ENCODE measurements around the gene CDC42.

The CDC42 gene

DNA sequence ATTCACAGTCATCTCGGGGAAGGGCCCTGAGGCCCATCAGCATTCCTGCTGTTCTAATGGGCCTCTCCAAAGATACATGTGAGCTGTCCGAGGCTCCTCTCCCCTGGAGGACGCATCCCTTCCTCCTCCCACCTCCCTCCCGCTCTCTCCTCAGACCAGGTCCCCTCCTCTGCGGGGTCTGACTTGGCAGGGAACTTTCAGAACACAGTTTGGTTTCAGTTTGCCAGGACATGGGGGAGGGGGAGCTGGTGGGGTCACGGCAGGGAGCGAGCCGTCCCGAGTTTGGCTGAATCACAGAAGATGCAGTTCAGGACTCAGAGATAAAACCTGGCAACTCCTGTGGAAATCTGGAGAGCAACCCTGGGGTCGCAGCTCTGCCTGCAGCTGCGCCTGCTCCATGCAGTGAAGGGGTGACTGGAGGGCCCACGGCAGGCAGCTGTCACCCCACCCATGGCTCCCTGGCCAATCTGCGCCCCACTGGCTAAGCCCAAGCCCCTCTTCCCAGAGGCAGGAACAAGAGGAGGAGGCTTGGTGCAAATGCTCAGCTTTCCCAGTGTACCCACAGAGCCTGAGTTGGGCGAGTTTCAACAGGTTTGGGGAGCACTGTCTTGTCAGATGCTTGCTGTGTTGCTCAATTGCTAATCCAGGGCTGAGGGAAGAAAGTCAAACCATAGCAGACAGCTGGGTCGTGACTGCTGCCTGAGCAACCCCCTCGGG, 84.7 kb downstream of the CDC42 start:
- ATAC-seq (no peak), DNase-seq (no peak)
- H3K27ac Mint-ChIP-seq: no peak overlapping the region
- H3K4me3 Mint-ChIP-seq: no peak overlapping the region
- peaks cover 54% of the 10 kb centered on the region for H3K27me3 Mint-ChIP-seq
- peaks cover 11% of the 10 kb centered on the region for H3K4me1 Mint-ChIP-seq
- H3K9me3 Mint-ChIP-seq: no peaks in the 10 kb centered on the region

GRCh38 chr1:22139066-22139594, 86.6 kb downstream of the CDC42 start:
- Mint-ChIP-seq H3K9me3 (no peaks in the 10 kb centered on the region), H3K27ac (no peak overlapping the region), H3K4me3 (no peak overlapping the region), H3K27me3 (peaks cover 64% of the 10 kb centered on the region), H3K4me1 (peaks cover 20% of the 10 kb centered on the region)
- no peak for DNase-seq
- no peak for ATAC-seq

DNA sequence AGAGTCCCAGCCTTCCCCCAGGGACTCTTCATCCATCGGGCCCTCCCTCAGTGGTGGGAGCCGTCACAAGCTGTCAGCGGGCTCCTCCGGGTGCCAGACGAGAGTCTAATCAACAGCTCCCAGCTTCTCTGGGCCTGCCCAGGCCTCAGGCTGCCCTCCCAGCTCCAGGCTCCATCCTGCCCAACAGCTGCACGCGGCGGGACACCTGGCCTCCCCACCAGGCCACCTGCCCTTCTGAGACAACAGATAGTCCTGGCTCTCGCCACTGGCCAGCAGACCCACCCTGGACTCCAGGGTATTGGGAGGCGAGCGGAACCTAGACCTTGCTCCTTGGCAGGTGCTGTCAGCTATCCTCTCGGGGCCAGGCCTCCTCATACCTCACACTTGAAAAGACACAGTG, 87.3 kb downstream of the CDC42 start:
- peaks cover 67% of the 10 kb centered on the region for H3K27me3 Mint-ChIP-seq
- peaks cover 20% of the 10 kb centered on the region for H3K4me1 Mint-ChIP-seq
- no peak overlapping the region for H3K4me3 Mint-ChIP-seq
- no peaks in the 10 kb centered on the region for H3K9me3 Mint-ChIP-seq
- no peak for ATAC-seq
- H3K27ac Mint-ChIP-seq: no peak overlapping the region
- DNase-seq: no peak
